Measurements from ENCODE around the gene GIPC3.

The GIPC3 gene

DNA sequence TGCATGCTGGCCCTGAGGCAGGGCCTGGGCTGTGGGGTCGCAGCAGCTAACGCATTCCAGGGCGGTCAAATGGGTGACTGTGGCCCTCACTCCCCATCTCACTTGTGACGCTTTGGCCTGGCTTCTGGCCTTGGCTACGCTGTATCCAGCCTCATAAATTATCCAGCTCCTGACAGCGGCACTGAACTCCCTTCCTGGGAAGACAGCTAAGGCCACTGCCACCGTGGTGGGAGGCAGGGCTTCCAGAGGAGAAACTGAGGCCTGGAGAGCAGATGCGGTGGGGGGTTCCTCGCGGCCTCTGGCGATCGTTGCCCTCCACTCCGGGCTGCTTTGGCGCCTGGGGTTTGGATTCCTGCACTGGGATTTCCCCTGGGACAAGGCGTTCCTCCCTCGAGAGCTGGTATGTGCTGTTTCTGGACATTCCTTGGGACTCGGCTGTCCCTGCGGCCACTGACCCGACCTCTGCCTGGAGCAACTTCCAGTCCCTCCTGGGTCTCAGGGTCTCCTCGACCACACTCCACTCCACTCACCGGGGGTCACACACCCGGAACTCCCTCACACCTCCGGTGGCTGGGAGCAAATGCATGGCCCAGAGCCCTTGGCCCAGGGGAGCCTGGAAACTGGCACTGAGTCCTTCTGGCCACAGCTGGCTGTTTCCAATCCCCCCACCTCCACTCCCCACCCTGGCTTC, 18.0 kb downstream of the GIPC3 start:
- no peak for DNase-seq
- Mint-ChIP-seq H3K36me3 (ENCODE audit: low read depth) (no peaks in the 10 kb centered on the region), H3K27ac (no peak overlapping the region), H3K9me3 (no peaks in the 10 kb centered on the region), H3K4me3 (no peak overlapping the region), H3K27me3 (peaks cover 9% of the 10 kb centered on the region), H3K4me1 (ENCODE audit: low read depth) (peaks cover 6% of the 10 kb centered on the region)

DNA sequence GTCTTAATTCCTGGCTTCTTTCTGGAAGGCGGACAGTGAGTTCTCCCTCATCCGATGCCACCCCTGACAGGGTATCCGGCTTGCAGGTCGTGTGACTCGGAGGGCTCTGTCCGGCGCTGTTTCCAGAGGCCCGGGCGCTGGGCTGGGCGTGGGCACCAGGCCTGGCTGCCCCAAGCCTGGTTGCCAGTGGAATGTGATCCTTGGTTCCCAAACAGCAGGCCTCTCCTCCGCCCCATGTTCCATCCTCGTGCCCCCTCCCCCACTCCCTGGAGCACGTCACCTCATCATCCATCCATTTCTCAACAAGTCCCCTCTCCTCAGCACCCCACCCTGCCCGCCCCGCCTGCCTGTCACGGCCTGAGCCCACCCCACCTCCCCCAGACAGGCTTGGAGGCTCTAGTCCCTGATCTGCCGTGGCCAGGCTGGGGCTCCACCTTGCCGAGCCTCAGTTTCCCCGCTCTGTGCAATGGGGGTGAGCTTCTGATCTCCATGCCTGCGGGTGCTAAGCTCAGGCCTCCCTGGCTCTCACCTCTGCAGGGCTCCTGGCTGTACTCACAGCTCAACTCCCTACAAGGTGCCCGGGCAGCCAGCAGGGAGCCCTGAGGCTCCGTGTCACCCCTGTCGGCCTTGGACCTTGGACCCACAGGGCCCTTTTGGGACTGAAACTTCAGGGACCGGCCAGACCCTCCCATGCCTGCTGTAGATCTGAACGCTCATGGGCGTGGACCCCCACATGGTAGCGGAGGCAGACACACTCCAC, 19.1 kb downstream of the GIPC3 start:
- Mint-ChIP-seq H3K36me3 (ENCODE audit: low read depth) (no peaks in the 10 kb centered on the region), H3K27me3 (peaks cover 10% of the 10 kb centered on the region), H3K4me1 (ENCODE audit: low read depth) (peaks cover 7% of the 10 kb centered on the region), H3K27ac (no peak overlapping the region), H3K9me3 (no peaks in the 10 kb centered on the region), H3K4me3 (no peak overlapping the region)
- DNase-seq = no peak

DNA sequence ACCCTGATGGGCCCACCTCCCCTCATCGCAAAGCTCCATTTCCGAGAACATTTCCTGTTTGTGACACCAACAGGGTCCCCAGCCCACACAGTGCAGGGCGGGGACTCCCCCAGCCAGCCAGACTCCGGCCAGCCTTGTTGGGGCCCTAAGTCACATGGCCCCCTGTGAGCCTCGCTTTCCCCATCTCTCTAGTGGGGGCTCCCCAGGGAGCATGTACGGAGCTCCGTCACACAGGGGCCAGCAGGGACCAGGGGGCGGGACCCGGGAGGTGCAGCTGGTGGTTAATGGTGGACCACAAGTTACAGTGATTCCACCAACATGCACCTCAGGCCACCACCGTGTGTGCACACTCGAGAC, 19.7 kb downstream of the GIPC3 start:
- no peak overlapping the region for H3K4me3 Mint-ChIP-seq
- H3K36me3 Mint-ChIP-seq (ENCODE audit: low read depth) = peaks cover 4% of the 10 kb centered on the region
- H3K9me3 Mint-ChIP-seq = no peaks in the 10 kb centered on the region
- H3K4me1 Mint-ChIP-seq (ENCODE audit: low read depth) = peaks cover 7% of the 10 kb centered on the region
- peak; percentile 59 for DNase-seq
- H3K27ac Mint-ChIP-seq = no peak overlapping the region
- H3K27me3 Mint-ChIP-seq = peaks cover 10% of the 10 kb centered on the region

DNA sequence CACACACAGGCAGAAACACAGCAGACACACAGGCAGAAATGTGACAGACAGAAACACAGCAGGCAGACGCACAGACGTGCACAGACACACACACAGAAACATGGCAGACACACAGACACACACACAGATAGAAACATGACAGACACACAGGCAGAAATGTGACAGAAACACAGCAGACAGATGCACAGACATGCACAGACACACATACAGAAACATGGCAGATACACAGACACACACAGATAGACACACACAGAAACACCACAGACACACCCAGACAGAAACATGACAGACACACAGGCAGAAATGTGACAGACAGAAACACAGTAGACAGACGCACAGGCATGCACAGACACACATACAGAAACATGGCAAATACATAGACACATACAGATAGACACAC, 20.1 kb downstream of the GIPC3 start:
- H3K9me3 Mint-ChIP-seq = no peaks in the 10 kb centered on the region
- H3K27ac Mint-ChIP-seq = no peak overlapping the region
- H3K4me3 Mint-ChIP-seq = no peak overlapping the region
- peaks cover 7% of the 10 kb centered on the region for H3K4me1 Mint-ChIP-seq (ENCODE audit: low read depth)
- peaks cover 10% of the 10 kb centered on the region for H3K27me3 Mint-ChIP-seq
- peaks cover 8% of the 10 kb centered on the region for H3K36me3 Mint-ChIP-seq (ENCODE audit: low read depth)
- DNase-seq = no peak

DNA sequence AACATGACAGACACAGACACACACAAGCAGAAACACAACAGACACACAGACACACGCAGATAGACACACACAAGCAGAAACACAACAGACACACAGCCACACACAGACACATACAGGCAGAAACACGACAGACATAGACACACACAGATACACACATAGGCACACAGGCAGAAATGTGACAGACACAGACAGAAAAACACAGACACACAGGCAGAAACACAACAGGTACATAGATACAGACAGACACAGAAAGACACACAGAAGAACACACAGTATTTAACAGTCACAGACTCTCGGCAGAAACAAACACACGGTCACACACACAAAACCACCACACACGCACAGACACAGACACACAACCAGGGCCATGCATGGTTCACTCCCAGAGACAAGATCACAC, 20.5 kb downstream of the GIPC3 start:
- no peak for DNase-seq
- no peak overlapping the region for H3K27ac Mint-ChIP-seq
- H3K27me3 Mint-ChIP-seq = peaks cover 10% of the 10 kb centered on the region
- peaks cover 12% of the 10 kb centered on the region for H3K36me3 Mint-ChIP-seq (ENCODE audit: low read depth)
- no peak overlapping the region for H3K4me3 Mint-ChIP-seq
- H3K4me1 Mint-ChIP-seq (ENCODE audit: low read depth) = peaks cover 7% of the 10 kb centered on the region
- no peaks in the 10 kb centered on the region for H3K9me3 Mint-ChIP-seq

DNA sequence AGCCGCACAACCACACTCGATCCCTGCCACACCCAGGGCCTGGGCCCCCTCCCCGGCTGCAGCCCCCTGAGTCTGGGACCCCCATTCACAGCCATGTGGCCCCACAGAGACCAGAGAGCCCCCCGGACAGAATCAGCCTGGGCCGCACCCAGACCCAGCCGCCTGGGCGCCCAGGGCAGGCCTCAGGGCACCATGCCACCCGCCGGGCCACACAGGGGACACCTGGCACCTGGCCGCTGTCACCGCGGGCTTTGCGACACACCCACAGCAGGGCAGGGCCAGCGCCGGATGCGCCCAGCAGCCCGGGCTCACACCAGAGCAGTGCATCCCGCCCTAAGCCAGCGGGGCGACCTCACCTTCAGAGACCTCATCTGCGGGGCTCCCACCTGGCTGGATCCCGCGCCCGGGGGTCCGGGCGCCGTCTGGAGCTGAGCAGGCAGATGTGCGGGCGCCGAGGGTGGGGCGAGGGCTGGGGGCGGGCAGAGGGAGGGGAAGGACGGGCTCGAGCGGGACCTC, 21.0 kb downstream of the GIPC3 start:
- H3K4me1 Mint-ChIP-seq (ENCODE audit: low read depth) = peaks cover 7% of the 10 kb centered on the region
- H3K4me3 Mint-ChIP-seq = peak overlapping the region; percentile 56
- H3K27ac Mint-ChIP-seq = no peak overlapping the region
- peaks cover 13% of the 10 kb centered on the region for H3K36me3 Mint-ChIP-seq (ENCODE audit: low read depth)
- DNase-seq = peak; percentile 46
- H3K9me3 Mint-ChIP-seq = no peaks in the 10 kb centered on the region
- peaks cover 10% of the 10 kb centered on the region for H3K27me3 Mint-ChIP-seq

DNA sequence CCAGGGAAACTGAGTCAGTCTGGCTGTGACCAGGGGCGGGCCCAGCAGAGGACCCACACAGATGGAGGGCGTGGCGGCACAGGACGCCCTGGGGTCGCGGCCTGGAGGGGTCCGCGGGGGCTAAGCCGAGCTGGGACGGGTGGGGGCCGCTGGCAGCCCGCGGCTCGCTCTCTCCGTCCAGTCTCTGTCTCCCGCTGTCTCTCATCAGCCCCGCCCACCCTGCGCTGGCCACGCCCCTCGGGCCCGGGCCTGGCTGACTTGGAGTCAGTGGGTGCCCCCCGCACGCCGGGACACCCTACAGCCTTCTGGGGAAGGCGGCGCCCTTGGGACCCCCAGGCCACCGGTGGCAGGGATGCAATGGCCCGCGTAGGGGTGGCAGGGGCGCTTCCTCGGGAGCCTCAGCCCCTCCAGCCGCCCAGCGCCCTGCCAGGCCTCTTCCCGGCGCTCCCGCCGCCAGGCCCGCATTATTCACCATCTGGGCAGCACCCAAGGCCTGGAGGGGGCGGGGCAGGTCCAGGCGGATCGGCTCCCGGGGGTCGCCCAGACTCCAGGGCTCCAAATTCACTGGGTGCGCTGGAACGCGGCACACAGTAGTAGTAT, 21.5 kb downstream of the GIPC3 start, which contains the start of gene TBXA2R:
TSS of gene TBXA2R (minus strand) at position 186 of the 600 bp plus-strand sequence. CDS start 6,241 bp downstream, outside the sequence.
- peak; percentile 79 for DNase-seq
- Mint-ChIP-seq H3K4me1 (ENCODE audit: low read depth) (peaks cover 7% of the 10 kb centered on the region), H3K27ac (no peak within 1 kb of the TSS), H3K4me3 (peak within 1 kb of the TSS; percentile 56), H3K27me3 (peaks cover 10% of the 10 kb centered on the region), H3K36me3 (ENCODE audit: low read depth) (peaks cover 16% of the 10 kb centered on the region), H3K9me3 (no peaks in the 10 kb centered on the region)

DNA sequence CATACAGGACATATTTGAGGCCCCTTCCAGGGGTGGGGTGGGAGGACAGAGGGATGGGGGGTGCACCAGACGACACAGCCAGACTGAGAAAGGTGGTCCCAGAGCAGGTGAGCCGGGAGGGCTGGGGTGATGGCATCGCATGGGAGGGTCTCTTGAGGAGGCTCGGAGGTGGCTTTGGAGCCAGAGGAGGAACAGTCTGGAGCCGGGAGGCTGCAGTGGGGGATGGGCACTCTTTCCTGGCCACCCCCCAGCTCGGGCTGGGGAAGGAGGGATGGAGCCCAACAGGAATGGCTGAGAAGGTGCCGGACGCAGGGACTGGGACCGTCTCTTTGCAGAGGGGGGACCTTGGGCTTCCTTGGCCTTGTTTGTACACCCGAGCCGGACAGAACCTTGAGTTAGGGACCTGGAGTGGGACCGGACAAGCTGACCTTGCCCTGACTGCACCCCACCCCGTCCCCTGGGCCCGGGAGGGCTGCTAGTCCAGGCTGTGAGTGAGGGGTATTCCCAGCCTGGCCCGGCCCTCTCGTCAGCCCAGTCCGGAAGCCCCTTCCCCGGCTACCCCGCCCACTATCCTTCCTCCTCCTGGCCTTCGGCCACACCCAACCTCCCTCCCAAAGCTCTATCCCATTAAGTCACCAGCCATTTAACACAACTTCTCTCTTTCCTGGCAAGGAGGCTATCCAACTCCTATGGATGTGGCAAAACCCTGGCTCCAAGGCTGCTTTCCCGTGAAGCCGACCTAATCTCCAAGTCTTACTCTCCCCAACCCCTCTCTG, 22.2 kb downstream of the GIPC3 start:
- Mint-ChIP-seq H3K4me1 (ENCODE audit: low read depth) (peaks cover 7% of the 10 kb centered on the region), H3K36me3 (ENCODE audit: low read depth) (peaks cover 22% of the 10 kb centered on the region), H3K4me3 (peak overlapping the region; percentile 41), H3K27me3 (peaks cover 10% of the 10 kb centered on the region), H3K27ac (no peak overlapping the region), H3K9me3 (no peaks in the 10 kb centered on the region)
- no peak for DNase-seq

DNA sequence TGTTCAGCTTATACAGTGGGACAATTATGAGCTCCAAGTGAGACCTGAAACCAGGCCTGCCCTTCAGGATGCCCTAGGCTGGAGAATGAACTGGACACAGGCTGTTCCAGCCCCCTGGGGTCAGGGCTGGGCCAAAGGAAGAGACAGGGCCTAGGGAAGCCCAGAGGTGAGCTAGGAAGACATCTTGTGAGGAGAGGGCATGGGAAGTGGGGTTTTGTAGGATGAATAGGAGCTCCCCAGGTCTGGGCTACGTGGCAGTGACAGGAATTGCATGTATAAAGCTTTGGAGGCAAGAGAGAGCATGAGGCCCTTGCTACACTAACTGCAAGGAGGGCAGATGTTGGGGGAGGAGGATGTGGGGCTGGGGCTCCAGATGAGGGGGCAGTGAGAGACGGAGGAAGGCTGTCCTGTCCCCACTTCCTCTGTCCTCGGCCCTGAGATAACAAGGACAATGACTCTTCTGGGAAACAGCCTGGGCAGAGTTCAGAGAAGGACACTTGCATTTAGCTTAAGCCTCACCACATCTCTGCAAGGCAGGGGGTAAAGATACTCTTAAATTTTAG, 22.9 kb downstream of the GIPC3 start:
- Mint-ChIP-seq H3K4me1 (ENCODE audit: low read depth) (peaks cover 7% of the 10 kb centered on the region), H3K27ac (no peak overlapping the region), H3K9me3 (no peaks in the 10 kb centered on the region), H3K27me3 (peaks cover 10% of the 10 kb centered on the region), H3K4me3 (peak overlapping the region; percentile 41), H3K36me3 (ENCODE audit: low read depth) (peaks cover 25% of the 10 kb centered on the region)
- DNase-seq = no peak

DNA sequence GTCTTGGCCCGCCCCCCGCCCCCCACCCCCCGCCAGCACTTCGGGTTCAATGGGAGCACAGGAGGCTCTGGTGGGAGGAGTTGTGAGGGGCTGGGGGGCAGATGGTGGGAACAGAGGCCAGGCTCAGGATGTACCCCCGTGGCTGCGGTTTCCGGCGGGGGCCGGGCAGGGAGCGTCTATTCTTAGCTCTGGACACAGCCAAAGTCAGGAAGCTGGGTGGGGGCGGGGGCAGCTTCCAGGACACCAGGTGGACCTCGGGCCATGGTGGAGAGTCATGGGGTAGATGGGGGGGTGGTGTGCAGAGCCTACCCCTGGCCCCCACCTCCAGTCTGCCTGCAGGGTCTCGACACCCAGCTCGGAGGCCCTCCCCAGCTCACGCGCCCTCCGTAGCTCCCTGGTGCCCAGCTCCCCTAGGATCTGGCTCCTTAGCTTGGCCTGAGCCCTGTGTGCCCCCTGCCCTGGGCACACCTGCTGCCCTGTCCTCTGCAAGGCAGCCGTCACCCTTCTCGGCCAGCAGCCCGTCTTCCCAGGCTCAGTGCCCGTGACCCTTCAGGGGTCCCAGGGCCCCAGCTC, 23.6 kb downstream of the GIPC3 start:
- no peak overlapping the region for H3K4me3 Mint-ChIP-seq
- peaks cover 7% of the 10 kb centered on the region for H3K4me1 Mint-ChIP-seq (ENCODE audit: low read depth)
- DNase-seq = no peak
- no peak overlapping the region for H3K27ac Mint-ChIP-seq
- H3K27me3 Mint-ChIP-seq = peaks cover 10% of the 10 kb centered on the region
- no peaks in the 10 kb centered on the region for H3K9me3 Mint-ChIP-seq
- peaks cover 30% of the 10 kb centered on the region for H3K36me3 Mint-ChIP-seq (ENCODE audit: low read depth)

DNA sequence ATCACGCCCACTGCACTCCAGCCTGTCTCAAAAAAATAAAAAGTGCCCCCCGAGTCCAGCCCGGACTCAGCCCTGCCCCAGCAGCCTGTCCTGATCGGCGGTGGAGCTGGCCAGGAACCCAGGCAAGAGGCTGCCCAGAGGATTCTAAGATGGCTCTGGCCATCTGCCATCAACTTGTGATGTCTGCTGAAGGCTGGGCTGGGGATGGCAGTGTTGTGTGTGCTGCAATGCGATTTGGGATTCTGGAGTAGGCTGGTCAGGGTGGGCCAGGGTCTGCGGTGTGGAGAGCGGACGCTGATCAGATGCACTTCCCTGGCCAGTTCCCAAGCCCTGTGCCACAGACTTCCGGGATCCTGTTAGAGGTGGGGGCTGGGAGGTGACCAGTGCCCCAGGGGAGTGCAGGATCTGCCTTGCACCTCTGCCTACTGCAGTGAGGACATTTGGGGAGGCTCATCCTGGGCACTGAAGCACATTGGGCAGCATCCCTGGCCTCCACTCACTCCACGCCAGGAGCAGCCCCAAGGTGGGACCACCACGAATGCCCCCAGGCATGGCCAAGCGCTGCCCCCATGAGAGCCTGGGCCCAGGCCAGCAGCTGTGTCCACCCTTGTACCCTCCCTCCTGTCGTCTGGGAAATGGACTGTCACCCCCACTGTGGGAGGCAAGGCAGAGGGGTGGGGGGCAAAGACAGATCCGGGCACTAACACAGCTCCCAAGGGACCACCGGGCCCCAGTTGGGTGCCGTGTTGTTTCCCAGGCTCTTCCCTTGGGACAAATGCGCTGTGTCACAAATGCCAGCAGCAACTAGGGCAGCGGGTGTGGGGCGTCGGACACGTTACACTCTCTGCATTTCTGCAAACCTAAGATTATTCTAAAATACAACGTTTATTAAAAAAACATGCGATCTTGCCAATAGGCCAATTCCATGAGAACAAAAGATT, 24.8 kb downstream of the GIPC3 start:
- Mint-ChIP-seq H3K36me3 (ENCODE audit: low read depth) (peaks cover 34% of the 10 kb centered on the region), H3K27me3 (peaks cover 10% of the 10 kb centered on the region), H3K4me1 (ENCODE audit: low read depth) (peaks cover 7% of the 10 kb centered on the region), H3K9me3 (no peaks in the 10 kb centered on the region), H3K27ac (no peak overlapping the region), H3K4me3 (no peak overlapping the region)
- no peak for DNase-seq

DNA sequence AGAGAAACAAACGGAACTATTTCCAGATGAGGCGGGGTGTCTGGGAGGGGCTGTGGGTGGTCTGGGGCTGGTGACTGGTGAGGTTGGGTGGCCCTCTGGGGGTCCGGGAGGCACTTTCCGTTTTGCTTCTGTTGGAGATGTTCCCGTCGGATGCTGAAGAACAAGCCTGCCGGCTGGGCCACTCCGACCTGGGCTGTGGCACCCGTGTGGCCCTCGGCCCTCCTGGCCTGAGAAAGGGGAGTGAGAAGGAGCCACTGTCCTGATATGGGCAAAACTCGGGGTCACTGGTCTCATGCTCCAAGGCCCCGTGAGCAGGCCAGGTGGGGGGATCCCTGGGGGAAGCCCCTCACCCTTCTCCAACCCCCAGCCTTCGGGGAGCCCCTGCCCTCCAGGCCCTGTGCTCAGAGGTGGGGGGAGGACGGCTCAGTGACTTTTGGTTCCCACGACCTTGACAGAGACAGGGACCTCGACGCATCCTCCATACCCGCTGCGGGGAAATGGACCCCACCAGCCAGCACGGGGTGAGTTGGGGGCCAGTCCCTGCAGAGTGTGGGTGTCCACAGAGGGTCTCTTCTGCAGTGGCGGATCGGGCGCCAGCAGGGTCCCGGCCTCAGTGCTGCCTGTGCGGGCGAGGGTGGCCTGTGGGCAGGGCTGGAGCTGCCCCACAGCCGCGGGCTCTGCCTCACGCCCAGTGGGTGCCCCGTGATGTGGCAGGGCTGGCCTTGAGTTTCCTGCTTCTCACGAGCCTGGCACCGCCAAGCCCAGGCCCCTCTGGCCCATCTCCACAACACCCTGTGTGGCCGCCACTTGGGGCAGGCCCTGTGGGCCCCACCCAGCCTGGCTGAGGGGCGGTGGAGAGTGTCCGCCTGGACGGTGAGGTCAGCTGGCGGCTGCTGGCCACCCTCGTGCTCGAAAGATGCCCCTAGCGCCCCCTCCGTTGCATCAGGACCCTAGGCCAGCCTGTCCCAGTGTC, 25.8 kb downstream of the GIPC3 start:
- Mint-ChIP-seq H3K36me3 (ENCODE audit: low read depth) (peaks cover 41% of the 10 kb centered on the region), H3K4me1 (ENCODE audit: low read depth) (peaks cover 7% of the 10 kb centered on the region), H3K27me3 (peaks cover 10% of the 10 kb centered on the region), H3K27ac (no peak overlapping the region), H3K4me3 (no peak overlapping the region), H3K9me3 (no peaks in the 10 kb centered on the region)
- DNase-seq = no peak

All from activated T-cell treated with anti-CD3 and anti-CD28 coated beads, Interleukin-2, amount 50 U/mL, for 24 hours (primary cell).